HEK293T (cell line): ENCODE results near the gene LSM4.
A peak's percentile ranks its signal among the peaks of the same experiment; 100 is the strongest.

Source experiments
- CTCF ChIA-PET: fragments of 350-600 bp; formaldehyde crosslinking; extraction: SDS; loops from one replicate; lab custom pipeline; 2021; ENCODE audit warnings: antibody characterized with exemption, inconsistent platforms; lab: Yijun Ruan, JAX
- POLR2A ChIA-PET: fragments of 350-600 bp; formaldehyde crosslinking; extraction: SDS; loops from one replicate; lab custom pipeline; 2020; ENCODE audit warnings: antibody characterized with exemption, inconsistent platforms; lab: Yijun Ruan, JAX
- DNase-seq: peaks from one replicate; pipeline ENCODE4 v3.0.0; 2012; ENCODE audit warnings: mixed read lengths; ENCODE audit errors: extremely low spot score
- ARNT ChIP-seq: fragments of 450-650 bp; IDR thresholded peaks from 2 replicates; pipeline ENCODE4 v1.6.1; 2017; ENCODE audit warnings: mild to moderate bottlenecking
- BHLHE40 ChIP-seq: fragments of 450-650 bp; IDR thresholded peaks from 2 replicates; pipeline ENCODE4 v1.6.1; 2016; ENCODE audit warnings: mild to moderate bottlenecking, moderate library complexity, borderline replicate concordance
- CTBP1 ChIP-seq: fragments of 450-650 bp; IDR thresholded peaks from 2 replicates; pipeline ENCODE4 v1.6.1; 2016; ENCODE audit warnings: borderline replicate concordance
- ELF4 ChIP-seq: fragments of 450-650 bp; IDR thresholded peaks from 2 replicates; pipeline ENCODE4 v1.6.1; 2017; ENCODE audit warnings: antibody characterized with exemption
- FOXA1 ChIP-seq: fragments of 450-650 bp; IDR thresholded peaks from 2 replicates; pipeline ENCODE4 v1.6.1; 2016; ENCODE audit warnings: mild to moderate bottlenecking
- FOXK2 ChIP-seq: fragments of 450-650 bp; IDR thresholded peaks from 2 replicates; pipeline ENCODE4 v1.6.1; 2016; ENCODE audit warnings: mild to moderate bottlenecking
- FOXM1 ChIP-seq: fragments of 450-650 bp; IDR thresholded peaks from 2 replicates; pipeline ENCODE4 v1.6.1; 2017; ENCODE audit warnings: mild to moderate bottlenecking, borderline replicate concordance
- HDGF ChIP-seq: fragments of 450-650 bp; IDR thresholded peaks from 2 replicates; pipeline ENCODE4 v1.6.1; 2017; ENCODE audit warnings: antibody characterized with exemption, borderline replicate concordance
- L3MBTL2 ChIP-seq: fragments of 450-650 bp; conservative IDR thresholded peaks from 2 replicates; pipeline ENCODE4 v1.6.1; 2016; ENCODE audit warnings: mild to moderate bottlenecking
- LEF1 ChIP-seq: fragments of 450-650 bp; IDR thresholded peaks from 2 replicates; pipeline ENCODE4 v1.6.1; 2017; ENCODE audit warnings: mild to moderate bottlenecking, borderline replicate concordance
- NFRKB ChIP-seq: fragments of 450-650 bp; IDR thresholded peaks from 2 replicates; pipeline ENCODE4 v1.6.1; 2016; ENCODE audit warnings: mild to moderate bottlenecking, moderate library complexity
- SP1 ChIP-seq: fragments of 450-650 bp; IDR thresholded peaks from 2 replicates; pipeline ENCODE4 v1.6.1; 2017
- SUZ12 ChIP-seq: fragments of 450-650 bp; IDR thresholded peaks from 2 replicates; pipeline ENCODE4 v1.6.1; 2016; ENCODE audit warnings: mild to moderate bottlenecking
- TARDBP ChIP-seq: fragments of 450-650 bp; IDR thresholded peaks from 2 replicates; pipeline ENCODE4 v1.6.1; 2016
- ZNF384 ChIP-seq: fragments of 450-650 bp; IDR thresholded peaks from 2 replicates; pipeline ENCODE4 v1.6.1; 2016
- TF ChIP-seq, protein P1 (sequence below): fragments of 450-650 bp; IDR thresholded peaks from 2 replicates; pipeline ENCODE4 v1.6.1; 2016

The LSM4 gene

DNA sequence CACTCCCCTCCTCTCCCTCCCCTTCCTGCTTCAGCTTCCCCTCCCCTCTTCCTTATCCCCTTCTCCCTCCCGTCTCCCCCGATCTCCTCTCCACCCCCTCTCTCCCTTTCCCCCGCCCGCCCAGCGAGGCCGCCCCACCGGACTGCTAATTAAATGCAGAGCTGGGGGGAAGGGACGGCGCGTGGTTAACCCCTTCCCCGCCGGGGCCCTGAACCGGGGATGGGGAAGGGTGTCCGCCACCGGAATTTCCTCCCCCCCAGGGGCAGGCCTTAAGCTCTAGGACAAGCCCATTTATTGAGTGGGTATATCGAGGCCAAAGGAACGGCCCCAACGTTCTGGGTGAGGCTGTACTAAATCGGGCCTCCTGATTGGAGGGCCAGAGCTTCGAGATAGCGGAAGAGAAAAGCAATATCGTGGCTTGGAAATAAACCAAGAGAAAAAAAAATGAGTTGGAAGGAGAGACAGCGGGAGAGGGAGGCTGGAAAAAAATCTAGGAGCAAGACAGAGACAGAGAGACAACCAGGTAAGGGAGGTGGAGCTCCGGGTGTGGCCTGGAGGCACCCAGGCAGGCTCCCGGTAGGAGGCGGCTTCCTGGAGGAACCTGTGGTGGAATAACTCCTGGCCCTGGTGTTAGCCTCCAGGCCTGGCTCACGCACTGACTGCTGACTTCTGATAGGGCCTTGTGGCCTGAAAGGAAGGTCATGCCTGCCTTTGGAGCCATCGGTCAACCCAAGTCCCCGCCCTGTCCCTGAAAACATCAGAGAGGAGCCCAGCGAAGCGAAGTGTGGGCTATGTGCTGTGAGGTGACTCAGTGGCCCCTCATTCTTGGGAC lies 29.9 kb downstream of the LSM4 start:
- TF ChIP-seq FOXA1 (no peak), ARNT (no peak), LEF1 (no peak), SUZ12 (no peak), BHLHE40 (no peak)
- peak; percentile 48 for DNase-seq
- POLR2A ChIA-PET, result interaction anchor here (0.6 to 5.7 kb wide), 7 partner anchors 13 to 434 kb away, joined by 3 to 120 read pairs (median 5); partner anchors contain the start of genes JUND, LSM4, RPL18A and SSBP4
- CTCF ChIA-PET, result interaction anchor here (0.9 to 2.6 kb wide), 2 partner anchors 13 to 93 kb away, joined by 3 to 20 read pairs; partner anchors contain the start of genes GDF15 and JUND

DNA sequence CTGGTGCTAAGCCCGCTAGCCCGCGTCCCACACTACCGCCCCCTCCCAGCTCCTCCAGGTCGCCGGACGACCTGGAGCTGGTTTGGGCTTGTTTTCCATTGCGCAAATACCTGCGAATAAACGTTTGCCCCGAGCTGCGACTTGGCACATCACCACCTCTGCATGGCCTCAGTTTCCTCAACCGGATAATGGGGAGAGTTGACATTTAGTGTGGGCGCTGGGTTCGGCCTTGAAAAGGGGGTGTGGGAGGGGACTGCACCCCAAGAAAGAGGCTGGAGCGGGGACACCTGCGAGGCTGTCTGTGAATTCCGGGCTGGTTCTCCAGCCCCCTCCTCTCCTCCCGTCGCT lies 30.4 kb downstream of the LSM4 start:
- ChIA-PET POLR2A (interaction anchor here (0.6 to 5.7 kb wide), 9 partner anchors 12 to 433 kb away, joined by 3 to 120 read pairs (median 5); partner anchors contain the start of genes JUND, LSM4, RPL18A and SSBP4), CTCF (interaction anchor here (0.9 to 2.6 kb wide), 3 partner anchors 12 to 94 kb away, joined by 3 to 20 read pairs (median 7); partner anchors contain the start of genes GDF15 and JUND)
- no peak for DNase-seq
- TF ChIP-seq BHLHE40 (no peak), NFRKB (no peak), FOXA1 (no peak)

DNA sequence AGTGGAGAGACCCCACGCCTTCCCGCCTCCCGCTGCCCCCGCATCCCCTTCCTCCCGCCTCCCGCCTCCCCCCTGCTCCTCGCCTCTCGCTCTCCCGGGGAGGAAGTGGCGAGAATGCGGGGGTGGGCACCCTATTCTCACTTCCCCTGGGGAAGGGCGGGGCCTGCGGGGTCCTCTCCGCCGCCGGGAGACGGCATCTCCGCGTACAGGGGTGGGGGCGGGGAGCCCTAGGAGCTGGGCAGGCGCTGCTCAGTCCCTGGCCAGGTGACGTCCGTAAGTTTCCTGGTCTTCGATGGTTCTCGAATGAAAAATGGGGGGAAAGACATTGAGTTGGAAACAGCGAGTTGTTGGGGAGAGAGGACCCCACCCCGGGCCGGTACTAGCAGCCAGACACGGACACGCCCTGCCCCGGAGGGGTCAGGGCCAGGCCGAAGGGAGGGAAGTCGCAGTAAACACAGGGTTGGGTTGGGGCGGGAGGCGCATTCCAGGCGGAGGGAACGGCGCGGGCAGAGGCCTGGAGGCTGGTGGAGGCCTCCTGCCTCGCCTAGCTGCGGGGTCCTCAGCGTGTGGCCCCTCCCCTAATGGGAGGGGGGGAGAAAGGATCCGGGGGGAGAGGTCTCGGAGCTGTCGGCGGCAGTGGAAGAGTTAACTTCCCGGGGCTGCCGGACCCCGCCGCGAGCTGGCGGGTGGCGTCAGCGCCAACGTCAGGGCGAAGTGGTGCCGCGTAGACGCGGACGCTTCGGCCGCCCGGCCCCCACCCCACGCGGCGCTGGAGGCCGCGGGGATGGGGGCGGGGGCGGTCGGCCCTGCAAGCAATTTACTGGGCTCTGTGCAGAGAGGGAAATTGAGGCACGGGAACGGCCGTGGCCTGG lies 31.1 kb downstream of the LSM4 start:
- CTCF ChIA-PET, result interaction anchor here (0.5 to 2.6 kb wide), 4 partner anchors 12 to 748 kb away, joined by 3 to 20 read pairs (median 6); partner anchors contain the start of genes GDF15 and JUND
- POLR2A ChIA-PET, result interaction anchor here (1.1 to 5.7 kb wide), 7 partner anchors 12 to 432 kb away, joined by 3 to 120 read pairs (median 5); partner anchors contain the start of genes JUND, LSM4, RPL18A and SSBP4
- TF ChIP-seq ELF4 (no peak), FOXK2 (no peak), BHLHE40 (no peak), ARNT (no peak), FOXA1 (no peak), ZNF384 (no peak), LEF1 (no peak; the same call in 1 of the 2 replicates), L3MBTL2 (peak; percentile 89), CTBP1 (no peak), FOXM1 (peak; percentile 83; the same call in 1 of the 2 replicates), SP1 (no peak), NFRKB (no peak), HDGF (no peak)
- TF ChIP-seq, protein P1, sequence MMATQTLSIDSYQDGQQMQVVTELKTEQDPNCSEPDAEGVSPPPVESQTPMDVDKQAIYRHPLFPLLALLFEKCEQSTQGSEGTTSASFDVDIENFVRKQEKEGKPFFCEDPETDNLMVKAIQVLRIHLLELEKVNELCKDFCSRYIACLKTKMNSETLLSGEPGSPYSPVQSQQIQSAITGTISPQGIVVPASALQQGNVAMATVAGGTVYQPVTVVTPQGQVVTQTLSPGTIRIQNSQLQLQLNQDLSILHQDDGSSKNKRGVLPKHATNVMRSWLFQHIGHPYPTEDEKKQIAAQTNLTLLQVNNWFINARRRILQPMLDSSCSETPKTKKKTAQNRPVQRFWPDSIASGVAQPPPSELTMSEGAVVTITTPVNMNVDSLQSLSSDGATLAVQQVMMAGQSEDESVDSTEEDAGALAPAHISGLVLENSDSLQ, result no peak
- peak; percentile 70 for DNase-seq

DNA sequence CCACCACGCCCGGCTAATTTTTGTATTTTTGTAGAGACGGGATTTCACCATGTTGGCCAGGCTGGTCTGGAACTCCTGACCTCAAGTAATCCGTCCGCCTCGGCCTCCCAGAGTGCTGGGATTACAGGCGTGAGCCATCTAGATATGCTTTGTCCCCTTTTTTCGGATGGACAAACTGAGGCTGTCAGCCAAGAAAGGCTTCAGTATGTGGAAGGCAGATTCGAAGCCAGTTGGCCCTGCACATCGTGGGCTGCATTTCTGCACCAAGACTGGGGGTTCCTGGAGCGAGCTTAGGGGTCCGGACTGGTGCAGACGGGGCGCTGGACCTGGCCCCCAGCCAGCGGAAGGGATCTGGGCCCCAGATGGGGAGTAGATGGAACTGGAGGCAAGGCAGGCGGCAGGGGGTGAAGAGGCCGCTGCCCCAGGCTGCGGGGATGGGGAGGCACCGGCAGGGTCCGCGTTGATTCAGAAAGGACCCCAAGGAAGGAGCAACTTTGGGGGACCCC lies 31.8 kb downstream of the LSM4 start:
- POLR2A ChIA-PET, result interaction anchor here (1.3 to 5.7 kb wide), 2 partner anchors 11 to 13 kb away, joined by 5 to 120 read pairs; partner anchors contain the start of gene JUND
- CTCF ChIA-PET, result no interaction called here
- TF ChIP-seq FOXA1 (no peak), NFRKB (no peak), SUZ12 (no peak), TARDBP (no peak), ARNT (no peak), FOXK2 (no peak), FOXM1 (no peak), SP1 (no peak), BHLHE40 (no peak), CTBP1 (no peak), ELF4 (no peak)
- TF ChIP-seq, protein P1, result no peak
- DNase-seq, result no peak

DNA sequence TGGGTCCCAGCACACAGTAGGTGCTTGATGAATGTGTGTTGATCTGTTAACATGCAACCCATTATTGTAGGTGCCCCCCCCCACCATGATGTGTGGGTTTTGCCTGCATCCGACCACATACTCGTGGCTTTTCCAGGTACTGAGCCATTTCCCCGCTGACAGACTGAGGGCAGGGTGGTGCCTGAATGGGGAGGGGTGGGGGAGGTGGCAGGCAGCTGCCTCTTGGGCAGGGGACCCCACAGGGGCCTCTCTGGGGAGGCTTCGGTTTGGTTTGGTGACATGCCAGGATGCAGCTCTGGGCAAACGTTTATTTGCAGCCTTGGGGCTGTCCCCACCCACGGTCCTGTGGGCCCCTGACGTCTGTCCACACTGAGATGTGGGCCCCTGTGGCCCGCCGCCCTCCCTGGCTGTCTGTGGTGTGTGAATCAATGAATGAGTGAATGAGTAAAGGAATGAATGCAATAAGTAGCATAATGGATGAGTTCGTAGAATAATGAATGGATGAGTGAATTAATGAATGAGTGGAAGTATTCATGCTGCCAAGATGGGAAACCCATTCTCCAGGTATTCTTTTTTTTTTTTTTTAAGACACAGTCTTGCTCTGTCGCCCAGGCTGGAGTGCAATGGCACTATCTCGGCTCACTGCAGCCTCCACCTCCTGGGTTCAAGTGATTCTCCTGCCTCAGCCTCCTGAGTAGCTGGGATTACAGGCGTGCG lies 32.4 kb downstream of the LSM4 start:
- ChIA-PET POLR2A (interaction anchor here (5.7 kb wide), 1 partner anchor 10 kb away, joined by 120 read pairs; the partner anchor contains the start of gene JUND), CTCF (no interaction called here)
- DNase-seq, result no peak
- no peak for TF ChIP-seq TARDBP
- TF ChIP-seq FOXM1, result no peak
- no peak for TF ChIP-seq FOXK2
- TF ChIP-seq L3MBTL2, result no peak
- no peak for TF ChIP-seq ZNF384
